Measurements from ENCODE around the gene TCEA3. TPM values are rescaled to one million over a fixed set of nuclear protein-coding genes. Genes with fewer than 3 reads are reported as not detected.

The TCEA3 gene
- total and polyA plus RNA-seq, 3 donors from 2014 or later = 10.8 to 14.7 (median 12.6) TPM

- WGBS, 2 donors = 63 to 70% methylated on average over 3 of the region's 3 CpGs
- Histone ChIP-seq H3K4me3 (no peak overlapping the region), H3K36me3 (ENCODE audit: low read depth, missing control alignments) (no peaks in the 10 kb centered on the region), H3K4me1 (peaks cover 33% of the 10 kb centered on the region), H3K27me3 (no peaks in the 10 kb centered on the region), H3K9me3 (no peaks in the 10 kb centered on the region), H3K27ac (no peak overlapping the region)
- no peak for DNase-seq
- intact Hi-C loops (cut with DNase I; ENCODE audit: low total_unique reads) = no loop called here
- TF ChIP-seq CTCF (IDR thresholded peaks at IDR 0.05) (no peak), POLR2A (IDR thresholded peaks at IDR 0.05) (no peak)
These were observed 3.2 kb downstream of the TCEA3 start for GRCh38 chr1:23421343-23421742.

GRCh38 chr1:23420778-23421177 lies 3.8 kb downstream of the TCEA3 start:
- Histone ChIP-seq H3K4me3 (no peak overlapping the region), H3K27me3 (no peaks in the 10 kb centered on the region), H3K27ac (no peak overlapping the region), H3K4me1 (peaks cover 33% of the 10 kb centered on the region), H3K36me3 (ENCODE audit: low read depth, missing control alignments) (no peaks in the 10 kb centered on the region), H3K9me3 (no peaks in the 10 kb centered on the region)
- WGBS, 2 donors = 83 to 88% methylated on average over 3 of the region's 3 CpGs
- TF ChIP-seq POLR2A (IDR thresholded peaks at IDR 0.05) = no peak
- no peak for TF ChIP-seq CTCF (IDR thresholded peaks at IDR 0.05)
- DNase-seq = no peak
- intact Hi-C loops (cut with DNase I; ENCODE audit: low total_unique reads) = no loop called here

GRCh38 chr1:23419180-23419579 lies 5.4 kb downstream of the TCEA3 start:
- Histone ChIP-seq H3K36me3 (ENCODE audit: low read depth, missing control alignments) (no peaks in the 10 kb centered on the region), H3K4me1 (peaks cover 26% of the 10 kb centered on the region), H3K27me3 (no peaks in the 10 kb centered on the region), H3K27ac (no peak overlapping the region), H3K9me3 (no peaks in the 10 kb centered on the region), H3K4me3 (no peak overlapping the region)
- DNase-seq = no peak
- 60 to 83% methylated on average over 6 of the region's 6 CpGs for WGBS, 2 donors
- TF ChIP-seq CTCF (IDR thresholded peaks at IDR 0.05) (no peak), POLR2A (IDR thresholded peaks at IDR 0.05) (no peak)
- intact Hi-C loops (cut with DNase I; ENCODE audit: low total_unique reads) = no loop called here

- H3K36me3 ChIP-seq (ENCODE audit: low read depth, missing control alignments) = no peaks in the 10 kb centered on the region
- no peak for DNase-seq
- intact Hi-C loops (cut with DNase I; ENCODE audit: low total_unique reads) = no loop called here
- peaks cover 10% of the 10 kb centered on the region for H3K4me1 ChIP-seq
- WGBS, 2 donors = 47 to 74% methylated on average over 3 of the region's 3 CpGs
- TF ChIP-seq CTCF (IDR thresholded peaks at IDR 0.05) (no peak), POLR2A (IDR thresholded peaks at IDR 0.05) (no peak)
- H3K27me3 ChIP-seq = no peaks in the 10 kb centered on the region
- no peak overlapping the region for H3K27ac ChIP-seq
- no peak overlapping the region for H3K4me3 ChIP-seq
- H3K9me3 ChIP-seq = no peaks in the 10 kb centered on the region
These were observed 7.0 kb downstream of the TCEA3 start for GRCh38 chr1:23417570-23417969.

- DNase-seq = no peak
- WGBS, 2 donors = 84 to 94% methylated on average over 4 of the region's 4 CpGs
- TF ChIP-seq CTCF (IDR thresholded peaks at IDR 0.05) = no peak
- TF ChIP-seq POLR2A (IDR thresholded peaks at IDR 0.05) = no peak
- Histone ChIP-seq H3K27me3 (no peaks in the 10 kb centered on the region), H3K9me3 (no peaks in the 10 kb centered on the region), H3K4me1 (peaks cover 4% of the 10 kb centered on the region), H3K4me3 (no peak overlapping the region), H3K36me3 (ENCODE audit: low read depth, missing control alignments) (no peaks in the 10 kb centered on the region), H3K27ac (no peak overlapping the region)
- intact Hi-C loops (cut with DNase I; ENCODE audit: low total_unique reads) = no loop called here
These were observed 7.6 kb downstream of the TCEA3 start for GRCh38 chr1:23416964-23417363.

All from testis (tissue), 3 donors.